Measurements from ENCODE around the gene SETBP1.

The SETBP1 gene

DNA sequence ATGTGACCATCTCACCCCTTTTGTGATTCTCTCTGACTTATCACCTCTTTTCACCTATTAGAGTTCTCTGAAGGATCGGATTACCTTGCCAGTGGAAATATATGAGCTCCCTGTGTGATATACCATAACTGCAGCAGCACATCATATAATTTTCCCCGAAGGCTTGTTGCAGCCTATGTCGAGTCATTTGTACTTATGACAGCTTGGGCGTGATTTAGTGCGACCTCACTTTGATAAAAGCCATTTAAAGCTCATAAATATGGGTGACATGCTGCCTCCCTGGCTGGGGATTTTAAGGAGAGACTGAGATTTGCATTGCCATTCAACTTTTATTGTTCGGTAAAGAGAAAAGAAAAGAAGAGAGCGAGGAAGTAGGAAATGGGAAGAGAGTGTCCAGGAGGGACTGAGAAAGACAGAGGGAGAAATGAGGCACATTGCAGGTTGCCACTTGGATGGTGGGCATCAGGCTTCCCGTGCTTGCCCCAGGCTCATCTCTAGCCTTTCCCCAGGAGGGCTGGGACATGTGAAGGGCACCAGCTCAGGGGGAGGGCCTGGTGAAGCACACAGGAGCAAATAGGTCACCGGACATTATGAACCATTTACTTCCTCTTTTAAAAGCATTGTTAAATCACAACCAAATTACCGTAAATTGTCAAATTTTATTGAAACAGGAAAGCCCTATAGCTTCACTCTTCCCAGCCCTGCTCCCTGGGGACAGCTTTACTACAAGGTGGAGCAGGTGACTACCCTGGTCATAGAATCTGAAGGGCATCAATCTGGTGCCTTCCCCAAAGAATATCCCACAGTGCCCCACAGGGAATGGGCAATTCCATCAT, 161.3 kb downstream of the SETBP1 start:
- Histone ChIP-seq H3K4me1 (ENCODE audit: control insufficient read depth, insufficient read depth, low read length) (peaks cover 15% of the 10 kb centered on the region), H3K27me3 (ENCODE audit: control insufficient read depth, insufficient read depth, low read length) (no peaks in the 10 kb centered on the region), H3K9ac (ENCODE audit: low read depth, low read length) (no peak overlapping the region), H3K9me3 (ENCODE audit: control insufficient read depth, insufficient read depth, low read length) (no peaks in the 10 kb centered on the region), H3K4me3 (ENCODE audit: low read depth, low read length) (no peak overlapping the region), H3K27ac (ENCODE audit: low read depth, low read length) (no peak overlapping the region), H3K36me3 (ENCODE audit: control insufficient read depth, insufficient read depth, low read length) (no peaks in the 10 kb centered on the region)

- no peak overlapping the region for H3K9ac ChIP-seq (ENCODE audit: low read depth, low read length)
- H3K9me3 ChIP-seq (ENCODE audit: control insufficient read depth, insufficient read depth, low read length) = no peaks in the 10 kb centered on the region
- no peaks in the 10 kb centered on the region for H3K27me3 ChIP-seq (ENCODE audit: control insufficient read depth, insufficient read depth, low read length)
- H3K27ac ChIP-seq (ENCODE audit: low read depth, low read length) = no peak overlapping the region
- no peaks in the 10 kb centered on the region for H3K36me3 ChIP-seq (ENCODE audit: control insufficient read depth, insufficient read depth, low read length)
- H3K4me1 ChIP-seq (ENCODE audit: control insufficient read depth, insufficient read depth, low read length) = peaks cover 16% of the 10 kb centered on the region
- no peak overlapping the region for H3K4me3 ChIP-seq (ENCODE audit: low read depth, low read length)
These were observed 162.1 kb downstream of the SETBP1 start for GRCh38 chr18:44842588-44843412.

- no peak overlapping the region for H3K4me3 ChIP-seq (ENCODE audit: low read depth, low read length)
- no peak overlapping the region for H3K9ac ChIP-seq (ENCODE audit: low read depth, low read length)
- H3K36me3 ChIP-seq (ENCODE audit: control insufficient read depth, insufficient read depth, low read length) = no peaks in the 10 kb centered on the region
- H3K4me1 ChIP-seq (ENCODE audit: control insufficient read depth, insufficient read depth, low read length) = peaks cover 14% of the 10 kb centered on the region
- no peaks in the 10 kb centered on the region for H3K27me3 ChIP-seq (ENCODE audit: control insufficient read depth, insufficient read depth, low read length)
- H3K27ac ChIP-seq (ENCODE audit: low read depth, low read length) = no peak overlapping the region
- H3K9me3 ChIP-seq (ENCODE audit: control insufficient read depth, insufficient read depth, low read length) = no peaks in the 10 kb centered on the region
These were observed 163.8 kb downstream of the SETBP1 start for GRCh38 chr18:44844486-44844885.

DNA sequence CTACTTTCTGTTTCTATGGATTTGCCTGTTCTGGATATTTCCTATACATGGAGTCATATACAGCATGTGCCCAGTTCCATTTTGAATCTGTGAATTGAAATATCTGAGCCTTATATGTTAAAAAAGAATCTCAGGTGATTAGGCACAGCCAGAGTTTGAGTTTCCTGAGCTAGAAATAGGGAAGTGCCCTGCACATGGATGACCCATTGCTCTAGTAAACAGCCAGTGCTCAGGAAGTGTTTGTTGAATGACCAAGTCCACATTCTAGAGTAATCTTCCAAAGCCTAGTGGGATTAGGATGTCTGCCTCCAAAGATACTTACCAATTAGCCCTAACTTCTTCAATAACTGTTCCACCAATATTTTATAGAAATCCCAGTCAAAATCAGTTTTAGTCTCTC, 165.8 kb downstream of the SETBP1 start:
- Histone ChIP-seq H3K4me3 (ENCODE audit: low read depth, low read length) (no peak overlapping the region), H3K27ac (ENCODE audit: low read depth, low read length) (no peak overlapping the region), H3K9ac (ENCODE audit: low read depth, low read length) (no peak overlapping the region), H3K27me3 (ENCODE audit: control insufficient read depth, insufficient read depth, low read length) (no peaks in the 10 kb centered on the region), H3K4me1 (ENCODE audit: control insufficient read depth, insufficient read depth, low read length) (peaks cover 10% of the 10 kb centered on the region), H3K9me3 (ENCODE audit: control insufficient read depth, insufficient read depth, low read length) (no peaks in the 10 kb centered on the region), H3K36me3 (ENCODE audit: control insufficient read depth, insufficient read depth, low read length) (no peaks in the 10 kb centered on the region)

- H3K4me3 ChIP-seq (ENCODE audit: low read depth, low read length) = no peak overlapping the region
- H3K4me1 ChIP-seq (ENCODE audit: control insufficient read depth, insufficient read depth, low read length) = peaks cover 10% of the 10 kb centered on the region
- no peak overlapping the region for H3K27ac ChIP-seq (ENCODE audit: low read depth, low read length)
- H3K9ac ChIP-seq (ENCODE audit: low read depth, low read length) = no peak overlapping the region
- no peaks in the 10 kb centered on the region for H3K36me3 ChIP-seq (ENCODE audit: control insufficient read depth, insufficient read depth, low read length)
- H3K27me3 ChIP-seq (ENCODE audit: control insufficient read depth, insufficient read depth, low read length) = no peaks in the 10 kb centered on the region
- no peaks in the 10 kb centered on the region for H3K9me3 ChIP-seq (ENCODE audit: control insufficient read depth, insufficient read depth, low read length)
These were observed 168.1 kb downstream of the SETBP1 start for GRCh38 chr18:44848644-44849335.

DNA sequence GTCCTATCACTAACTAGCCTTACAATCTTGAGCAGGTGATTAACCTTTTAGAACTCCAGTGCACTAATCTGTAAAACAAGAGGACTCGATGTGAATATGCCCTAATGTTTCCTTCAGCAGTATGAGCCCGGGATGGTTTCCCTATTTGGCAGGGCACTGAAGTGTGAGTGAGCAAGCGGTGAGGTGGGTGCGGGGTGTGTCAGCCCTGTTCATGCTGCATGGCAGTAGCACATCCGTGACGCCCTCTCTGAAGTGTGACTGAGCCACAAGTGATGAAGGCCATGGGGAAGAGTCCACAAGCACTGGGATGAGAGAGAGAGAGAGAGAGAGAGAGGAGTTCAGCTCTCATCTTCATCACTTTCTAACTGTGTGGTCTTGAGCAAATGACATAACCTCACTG, 168.7 kb downstream of the SETBP1 start:
- H3K9me3 ChIP-seq (ENCODE audit: control insufficient read depth, insufficient read depth, low read length) = no peaks in the 10 kb centered on the region
- no peaks in the 10 kb centered on the region for H3K36me3 ChIP-seq (ENCODE audit: control insufficient read depth, insufficient read depth, low read length)
- no peaks in the 10 kb centered on the region for H3K27me3 ChIP-seq (ENCODE audit: control insufficient read depth, insufficient read depth, low read length)

DNA sequence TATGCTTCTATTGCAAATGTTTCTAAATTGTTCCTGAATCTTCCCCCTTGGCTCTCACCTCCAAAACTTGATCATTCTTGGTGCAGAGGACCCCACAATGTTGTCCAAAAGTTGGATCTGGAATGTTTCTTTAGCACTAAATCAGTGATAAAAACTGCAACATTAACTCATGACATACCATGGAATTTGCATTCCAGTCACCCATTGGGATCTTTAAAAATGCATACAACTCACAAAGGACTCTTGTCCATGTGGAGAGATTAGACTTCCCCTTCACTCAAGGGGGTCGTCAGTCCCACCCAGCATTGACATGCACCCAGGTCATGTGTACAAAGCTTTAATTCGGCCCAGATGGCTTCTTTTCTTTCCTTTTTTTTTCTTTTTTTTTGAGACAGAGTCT, 169.3 kb downstream of the SETBP1 start:
- Histone ChIP-seq H3K9me3 (ENCODE audit: control insufficient read depth, insufficient read depth, low read length) (no peaks in the 10 kb centered on the region), H3K27me3 (ENCODE audit: control insufficient read depth, insufficient read depth, low read length) (no peaks in the 10 kb centered on the region), H3K4me3 (ENCODE audit: low read depth, low read length) (no peak overlapping the region), H3K36me3 (ENCODE audit: control insufficient read depth, insufficient read depth, low read length) (no peaks in the 10 kb centered on the region), H3K27ac (ENCODE audit: low read depth, low read length) (no peak overlapping the region), H3K9ac (ENCODE audit: low read depth, low read length) (no peak overlapping the region), H3K4me1 (ENCODE audit: control insufficient read depth, insufficient read depth, low read length) (peaks cover 10% of the 10 kb centered on the region)

More for the DNA sequence above, 168.7 kb downstream of the SETBP1 start:
- peaks cover 10% of the 10 kb centered on the region for H3K4me1 ChIP-seq (ENCODE audit: control insufficient read depth, insufficient read depth, low read length)
- no peak overlapping the region for H3K9ac ChIP-seq (ENCODE audit: low read depth, low read length)
- no peak overlapping the region for H3K27ac ChIP-seq (ENCODE audit: low read depth, low read length)
- H3K4me3 ChIP-seq (ENCODE audit: low read depth, low read length) = no peak overlapping the region

- Histone ChIP-seq H3K4me3 (ENCODE audit: low read depth, low read length) (no peak overlapping the region), H3K27ac (ENCODE audit: low read depth, low read length) (no peak overlapping the region), H3K9ac (ENCODE audit: low read depth, low read length) (no peak overlapping the region), H3K36me3 (ENCODE audit: control insufficient read depth, insufficient read depth, low read length) (no peaks in the 10 kb centered on the region), H3K27me3 (ENCODE audit: control insufficient read depth, insufficient read depth, low read length) (no peaks in the 10 kb centered on the region), H3K4me1 (ENCODE audit: control insufficient read depth, insufficient read depth, low read length) (peaks cover 10% of the 10 kb centered on the region), H3K9me3 (ENCODE audit: control insufficient read depth, insufficient read depth, low read length) (no peaks in the 10 kb centered on the region)
These were observed 171.4 kb downstream of the SETBP1 start for GRCh38 chr18:44851856-44852621.

GRCh38 chr18:44852818-44853217, 172.1 kb downstream of the SETBP1 start:
- H3K27me3 ChIP-seq (ENCODE audit: control insufficient read depth, insufficient read depth, low read length) = no peaks in the 10 kb centered on the region
- H3K9me3 ChIP-seq (ENCODE audit: control insufficient read depth, insufficient read depth, low read length) = no peaks in the 10 kb centered on the region
- H3K4me3 ChIP-seq (ENCODE audit: low read depth, low read length) = no peak overlapping the region
- no peaks in the 10 kb centered on the region for H3K36me3 ChIP-seq (ENCODE audit: control insufficient read depth, insufficient read depth, low read length)
- peaks cover 10% of the 10 kb centered on the region for H3K4me1 ChIP-seq (ENCODE audit: control insufficient read depth, insufficient read depth, low read length)
- no peak overlapping the region for H3K9ac ChIP-seq (ENCODE audit: low read depth, low read length)
- H3K27ac ChIP-seq (ENCODE audit: low read depth, low read length) = no peak overlapping the region

DNA sequence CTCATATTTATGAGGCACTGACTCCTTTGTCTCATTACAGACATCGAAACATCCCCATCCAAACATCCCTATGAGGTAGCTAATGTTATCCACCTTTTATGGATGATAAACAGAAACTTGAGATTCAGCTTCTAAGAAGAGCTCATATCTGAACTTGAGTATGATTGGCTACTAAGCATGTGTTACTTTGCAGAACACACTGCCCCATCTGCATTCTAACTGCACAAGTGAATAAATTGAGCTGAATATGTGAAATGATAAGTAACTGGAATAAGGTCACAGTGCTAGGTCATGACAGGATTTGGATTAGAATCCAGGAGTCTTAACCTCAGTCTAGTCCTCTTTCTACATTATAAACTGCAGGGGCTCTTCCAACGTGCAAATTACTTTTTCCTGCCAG, 172.7 kb downstream of the SETBP1 start:
- H3K9me3 ChIP-seq (ENCODE audit: control insufficient read depth, insufficient read depth, low read length) = no peaks in the 10 kb centered on the region
- H3K27me3 ChIP-seq (ENCODE audit: control insufficient read depth, insufficient read depth, low read length) = no peaks in the 10 kb centered on the region
- no peak overlapping the region for H3K27ac ChIP-seq (ENCODE audit: low read depth, low read length)

More for the DNA sequence above, 172.7 kb downstream of the SETBP1 start:
- H3K9ac ChIP-seq (ENCODE audit: low read depth, low read length) = no peak overlapping the region
- no peaks in the 10 kb centered on the region for H3K36me3 ChIP-seq (ENCODE audit: control insufficient read depth, insufficient read depth, low read length)
- H3K4me3 ChIP-seq (ENCODE audit: low read depth, low read length) = no peak overlapping the region
- peaks cover 4% of the 10 kb centered on the region for H3K4me1 ChIP-seq (ENCODE audit: control insufficient read depth, insufficient read depth, low read length)

Data from HUES48 (cell line).